Keratinocyte (primary cell): Measurements from ENCODE around the gene C1orf167.

ENCODE experiments used
- CTCF ChIP-seq, 3 experiments: IDR thresholded peaks in 1 of 3; conservative IDR thresholded peaks in 1 of 3; optimal IDR thresholded peaks in 1 of 3; 2 replicates in 2 of 3; 3 replicates in 1 of 3; pipeline versions ENCODE3 to v1.5.1; 2011; ENCODE audit warnings: low read length in 3 of 3, mild to moderate bottlenecking in 3 of 3, moderate library complexity in 2 of 3, control low read depth in 1 of 3, inconsistent platforms in 1 of 3; ENCODE audit not compliant: insufficient read depth in 2 of 3; ENCODE audit errors: extremely low read depth in 1 of 3
- EZH2 ChIP-seq: IDR thresholded peaks from one replicate; pipeline ENCODE4 v1.6.1; 2012; ENCODE audit warnings: inconsistent platforms, mild to moderate bottlenecking, low read length, moderate library complexity

DNA sequence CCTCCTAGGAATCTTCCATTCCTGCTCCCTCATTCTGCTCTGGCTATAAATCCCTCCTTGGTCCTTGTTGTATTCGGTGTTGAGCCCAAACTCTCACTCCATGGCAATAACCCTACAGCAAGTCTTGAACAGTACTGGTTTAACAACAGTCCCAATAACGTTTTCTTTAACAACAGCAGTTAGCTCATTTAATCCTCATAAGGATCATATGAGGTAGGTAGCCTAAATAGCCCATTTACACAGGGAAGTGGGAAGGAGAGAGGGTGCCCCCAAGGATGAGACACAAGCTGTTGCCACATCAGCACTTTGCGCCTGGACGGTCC is 26.5 kb upstream of the C1orf167 start:
- no peak for TF ChIP-seq CTCF (optimal IDR thresholded peaks at IDR 0.05 in 1 of 3, IDR thresholded peaks at IDR 0.05 in 1 of 3, conservative IDR thresholded peaks at IDR 0.05 in 1 of 3; ENCODE audit: extremely low read depth in 1 of 3, insufficient read depth in 2 of 3, low read length in 3 of 3)
- TF ChIP-seq EZH2, result no peak
